Anterior cingulate cortex (tissue), 58 donors: ENCODE data around the gene DDX39B.
"Not testable (repeated sequence)": the region's sequence is repeated elsewhere in the genome, so short reads cannot be mapped to it uniquely, and the experiment has no call there.

Experiments used
- DNase-seq, 58 donors: peaks; one replicate each; lab custom pipeline; 2025; lab: John Stamatoyannopoulos, UW

Gene DDX39B

GRCh38 chr6:31541658-31542521 lies at the start of gene DDX39B:
DDX39B (minus strand) TSS chr6:31542003; CDS start chr6:31540532, 1,471 bp downstream.
- DNase-seq: peak; percentile 58 to 98 (median 94)

- not testable (repeated sequence) for DNase-seq
These were observed 48.9 kb upstream of the DDX39B start for GRCh38 chr6:31590691-31591090.

GRCh38 chr6:31588871-31589650 lies 47.3 kb upstream of the DDX39B start:
- no peak for DNase-seq

GRCh38 chr6:31587791-31588777 lies 46.3 kb upstream of the DDX39B start:
- DNase-seq: no peak

GRCh38 chr6:31586599-31587281 lies 44.9 kb upstream of the DDX39B start:
- DNase-seq: peak in 12 of 58 donors; percentile 3 to 47 (median 29)

- peak in 8 of 58 donors; percentile 2 to 30 (median 10) for DNase-seq
These were observed 44.2 kb upstream of the DDX39B start, which contains the start of gene LST1 for GRCh38 chr6:31586008-31586407. LST1 (plus strand) TSS chr6:31586277; CDS start chr6:31587300, 1,023 bp downstream.

GRCh38 chr6:31585491-31585890 lies 43.7 kb upstream of the DDX39B start:
- DNase-seq: no peak

GRCh38 chr6:31582230-31582643 lies 40.4 kb upstream of the DDX39B start, which contains the start of gene LTB:
LTB (minus strand) TSS chr6:31582424; CDS start chr6:31582417, 7 bp downstream.
- DNase-seq: no peak

- peak in 6 of 58 donors; percentile 9 to 36 (median 26) for DNase-seq
These were observed 39.8 kb upstream of the DDX39B start for GRCh38 chr6:31581434-31582229.

GRCh38 chr6:31580807-31581433 lies 39.1 kb upstream of the DDX39B start:
- peak in 57 of 58 donors; percentile 14 to 90 (median 73) for DNase-seq

- DNase-seq: no peak
These were observed 38.6 kb upstream of the DDX39B start for GRCh38 chr6:31580438-31580740.

GRCh38 chr6:31579546-31580437 lies 38.0 kb upstream of the DDX39B start:
- no peak for DNase-seq

- DNase-seq: no peak
These were observed 37.3 kb upstream of the DDX39B start for GRCh38 chr6:31579119-31579505.

- no peak for DNase-seq
These were observed 36.6 kb upstream of the DDX39B start for GRCh38 chr6:31578184-31579118.

- no peak for DNase-seq
These were observed 35.8 kb upstream of the DDX39B start for GRCh38 chr6:31577579-31577966.
